Stimulated activated CD4-positive, alpha-beta T cell treated with anti-CD3 and anti-CD28 coated beads, Interleukin-1b, Interleukin-23, amount 100 ng/mL, for 4 hours (primary cell): ENCODE measurements around the gene AGBL2.
"Not testable (repeated sequence)": the region's sequence is repeated elsewhere in the genome, so short reads cannot be mapped to it uniquely, and the experiment has no call there.

Source experiments
- DNase-seq, 2 donors: peaks; one replicate each; pipeline ENCODE4 v3.0.0-alpha.2; 2020; ENCODE audit warnings: low read depth in 2 of 2

Gene AGBL2

DNA sequence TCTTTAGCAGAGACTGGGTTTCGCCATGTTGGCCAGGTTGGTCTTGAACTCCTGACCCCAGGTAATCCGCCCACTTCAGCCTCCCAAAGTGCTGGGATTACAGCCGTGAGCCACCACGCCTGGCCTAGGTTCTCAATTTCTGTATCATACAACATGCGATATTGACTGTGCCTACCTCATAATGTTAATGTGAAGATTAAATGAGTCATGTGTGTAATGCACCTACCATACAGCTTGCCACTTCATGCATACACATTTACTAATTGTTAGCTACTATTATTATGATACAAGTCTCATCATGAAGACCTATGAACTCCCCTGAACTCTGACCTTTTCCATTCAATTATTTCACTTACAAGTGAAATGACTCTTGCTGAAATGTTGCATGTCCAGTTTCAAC is 25.7 kb downstream of the AGBL2 start:
- no peak for DNase-seq

DNA sequence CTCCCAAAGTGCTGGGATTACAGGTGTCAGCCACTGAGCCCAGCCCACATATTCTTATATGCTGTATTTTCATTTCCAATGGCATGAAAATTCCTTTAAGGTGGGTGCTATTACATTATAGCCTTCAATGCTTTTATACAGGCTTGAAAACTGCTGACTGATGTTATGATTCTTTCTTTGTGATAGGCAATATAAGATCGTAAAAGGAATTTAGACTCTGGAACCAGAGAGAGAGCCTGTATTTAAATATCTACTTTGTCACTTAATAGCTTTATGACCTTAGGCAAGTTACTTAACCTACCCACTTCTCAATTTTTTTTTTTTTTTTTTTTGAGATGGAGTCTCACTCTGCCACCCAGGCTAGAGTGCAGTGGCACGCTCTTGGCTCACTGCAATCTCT is 26.2 kb downstream of the AGBL2 start:
- no peak for DNase-seq

DNA sequence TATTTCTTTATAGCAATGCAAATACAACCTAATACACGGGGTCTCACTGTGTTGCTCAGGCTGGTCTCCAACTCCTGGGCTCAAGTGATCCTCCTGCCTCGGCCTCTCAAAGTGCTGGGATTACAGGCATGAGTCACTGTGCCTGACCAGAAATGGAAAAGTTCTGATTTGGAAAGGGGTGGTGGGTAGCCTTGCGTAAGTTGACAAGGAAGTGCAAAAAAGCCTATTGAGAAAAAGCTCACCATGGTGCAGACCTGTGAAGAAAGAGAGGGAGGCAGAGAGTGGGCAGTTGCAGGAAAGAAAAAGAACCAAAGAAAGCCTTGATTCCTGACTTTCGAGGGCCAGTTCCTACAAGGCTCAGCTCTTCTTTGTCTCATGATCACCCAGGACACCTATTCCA is 27.1 kb downstream of the AGBL2 start:
- DNase-seq: no peak

DNA sequence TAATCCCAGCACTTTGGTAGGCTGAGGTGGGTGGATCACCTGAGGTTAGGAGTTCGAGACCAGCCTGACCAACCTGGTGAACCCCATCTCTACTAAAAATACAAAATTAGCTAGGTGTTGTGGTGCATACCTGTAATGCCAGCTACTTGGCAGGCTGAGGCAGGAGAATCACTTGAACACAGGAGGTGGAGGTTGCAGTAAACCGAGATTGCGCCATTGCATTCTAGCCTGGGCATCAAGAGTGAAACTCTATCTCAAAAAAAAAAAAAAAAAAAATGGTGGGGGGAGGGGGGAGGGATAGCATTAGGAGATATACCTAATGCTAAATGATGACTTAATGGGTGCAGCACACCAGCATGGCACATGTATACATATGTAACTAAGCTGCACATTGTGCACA is 28.5 kb downstream of the AGBL2 start:
- DNase-seq: not testable (repeated sequence)

DNA sequence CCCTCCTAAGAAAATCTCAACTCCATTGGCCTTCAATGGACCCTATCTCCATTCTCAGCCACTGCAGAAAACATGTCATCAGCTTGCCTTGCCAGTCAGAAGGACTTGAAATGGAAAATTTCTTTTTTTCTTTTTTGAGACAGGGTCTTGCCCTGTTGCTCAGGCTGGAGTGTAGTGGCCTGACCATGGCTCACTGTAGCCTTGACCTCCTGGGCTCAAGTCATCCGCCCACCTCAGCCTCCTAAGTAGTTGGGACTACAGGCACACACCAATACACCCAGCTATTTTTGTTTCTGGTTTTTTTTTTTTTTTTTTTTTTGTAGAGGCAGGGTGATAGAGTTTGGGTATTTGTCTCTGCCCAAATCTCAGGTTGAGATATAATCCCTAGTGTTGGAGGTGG is 29.0 kb downstream of the AGBL2 start:
- no peak for DNase-seq

DNA sequence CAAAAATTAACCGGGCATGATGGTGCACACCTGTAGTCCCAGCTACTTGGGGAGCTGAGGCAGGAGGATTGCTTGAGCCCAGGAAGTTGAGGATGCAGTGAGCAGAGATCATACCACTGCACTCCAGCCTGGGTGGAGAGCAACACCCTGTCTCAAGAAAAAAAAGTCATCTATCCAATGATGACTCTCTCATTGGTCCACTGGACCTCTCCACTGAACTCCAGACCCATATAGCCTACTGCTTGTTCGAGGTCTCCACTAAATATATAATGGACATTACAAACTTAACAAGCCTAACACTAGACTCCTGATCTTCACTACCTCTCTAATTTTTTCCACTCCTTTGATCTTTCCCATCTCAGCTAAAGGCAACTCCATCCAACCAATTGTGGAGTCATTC is 39.3 kb downstream of the AGBL2 start:
- no peak for DNase-seq

DNA sequence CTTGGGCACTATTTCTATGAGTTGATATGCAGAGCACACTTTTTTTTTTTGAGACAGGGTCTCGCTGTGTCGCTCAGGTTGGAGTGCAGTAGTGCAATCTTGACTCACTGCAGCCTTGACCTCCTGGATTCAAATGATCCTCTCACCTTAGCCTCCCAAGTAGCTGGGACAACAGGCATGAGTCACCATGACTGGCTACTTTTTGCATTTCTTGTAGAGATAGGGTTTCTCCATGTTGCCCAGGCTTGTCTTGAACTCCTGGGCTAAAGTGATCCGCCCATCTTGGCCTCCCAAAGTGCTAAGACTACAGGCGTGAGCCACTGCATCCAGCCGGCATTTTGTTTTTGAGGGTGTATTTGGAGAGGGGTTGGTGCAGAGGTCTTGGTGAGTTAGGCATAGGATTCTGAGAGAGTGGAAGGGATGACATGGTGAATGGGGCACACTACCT is 42.9 kb downstream of the AGBL2 start:
- no peak for DNase-seq

DNA sequence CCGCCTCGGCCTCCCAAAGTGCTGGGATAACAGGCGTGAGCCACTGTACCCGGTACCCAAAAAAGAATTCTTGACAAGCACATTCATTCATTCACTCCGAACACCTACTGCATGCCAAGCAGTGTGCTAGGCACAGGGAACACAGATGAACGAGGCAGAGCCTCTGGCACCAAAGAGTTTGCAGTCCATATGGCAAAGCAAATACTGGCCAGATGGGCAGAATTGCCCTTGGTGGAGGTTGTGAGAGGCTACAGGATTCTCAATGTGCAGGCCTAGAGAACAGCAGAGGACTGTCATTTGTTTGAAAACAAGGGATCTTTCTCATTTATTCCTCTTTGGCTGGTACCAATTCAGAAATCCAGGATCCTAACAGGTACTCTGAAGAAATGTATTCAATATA is 45.3 kb downstream of the AGBL2 start:
- DNase-seq: no peak

DNA sequence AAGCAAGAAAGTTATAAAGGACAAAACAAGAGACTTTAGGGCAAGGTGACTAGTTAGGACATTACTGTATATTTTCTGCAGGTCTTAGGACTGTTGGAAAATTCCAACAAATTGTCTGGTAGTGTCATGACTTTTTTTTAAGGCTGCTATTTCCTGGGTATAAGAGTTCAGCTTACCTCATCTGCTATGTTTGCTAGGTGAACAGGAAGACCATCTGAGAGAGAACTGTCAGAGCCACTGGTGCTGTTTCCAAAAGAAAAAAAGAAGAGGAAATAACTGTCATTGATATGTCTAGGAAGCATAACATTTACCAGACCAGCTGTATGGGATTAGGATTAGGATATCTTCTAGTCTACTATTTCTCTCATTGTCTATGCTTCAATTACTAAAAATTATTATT is 46.5 kb downstream of the AGBL2 start:
- no peak for DNase-seq

DNA sequence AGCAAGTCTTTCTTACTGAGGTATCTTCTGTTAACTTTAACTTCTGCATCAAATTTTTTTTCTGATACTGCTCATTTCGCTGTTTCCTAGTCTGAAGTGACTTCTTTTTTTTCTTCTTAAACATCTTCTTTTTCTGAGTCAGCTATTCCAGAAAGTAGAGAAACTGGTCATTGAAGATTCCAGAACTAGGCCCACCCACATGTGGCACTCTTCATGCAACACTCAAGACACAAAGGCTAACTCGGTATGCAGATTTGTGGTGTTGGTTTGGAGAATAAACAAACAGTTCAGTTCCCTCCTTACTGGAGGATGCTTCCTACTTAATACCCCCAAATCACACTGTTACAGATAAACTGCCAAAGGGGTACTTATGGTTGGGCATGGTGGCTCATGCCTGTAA is 47.6 kb downstream of the AGBL2 start:
- no peak for DNase-seq

DNA sequence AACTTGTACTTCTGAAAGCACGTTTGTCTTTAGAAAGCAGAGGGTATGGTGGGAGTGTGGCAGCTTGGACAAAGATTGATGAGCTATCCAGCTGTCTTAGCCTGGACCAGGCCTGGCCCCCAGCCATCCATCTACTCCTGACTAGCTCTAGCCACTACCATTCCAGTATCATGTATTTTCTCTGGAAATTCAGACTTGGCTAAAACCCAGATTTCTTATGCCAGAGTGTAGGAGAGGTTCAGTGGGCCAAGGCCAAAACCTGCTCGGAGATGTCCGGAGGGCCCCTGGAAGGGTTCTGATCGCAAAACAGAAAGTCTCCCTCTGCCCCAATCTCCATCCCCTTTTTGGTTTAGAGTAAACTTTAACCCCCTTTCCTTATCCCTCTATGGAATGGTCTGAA is 48.0 kb downstream of the AGBL2 start:
- no peak for DNase-seq

DNA sequence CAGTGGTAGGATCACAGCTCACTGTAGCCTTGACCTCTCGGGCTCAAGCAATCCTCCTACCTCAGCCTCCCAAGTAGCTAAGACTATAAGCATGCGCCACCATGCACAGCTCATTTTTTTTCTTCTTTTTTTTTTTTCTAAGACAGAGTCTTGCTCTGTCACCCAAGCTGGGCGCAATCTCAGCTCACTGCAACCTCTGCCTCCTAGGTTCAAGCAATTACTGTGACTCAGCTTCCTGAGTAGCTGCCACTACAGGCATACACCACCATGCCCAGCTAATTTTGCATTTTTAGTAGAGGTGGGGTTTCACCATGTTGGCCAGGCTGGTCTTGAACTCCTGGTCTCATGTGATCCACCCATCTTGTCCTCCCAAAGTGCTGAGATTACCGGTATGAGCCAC is 50.2 kb downstream of the AGBL2 start:
- DNase-seq: not testable (repeated sequence)

DNA sequence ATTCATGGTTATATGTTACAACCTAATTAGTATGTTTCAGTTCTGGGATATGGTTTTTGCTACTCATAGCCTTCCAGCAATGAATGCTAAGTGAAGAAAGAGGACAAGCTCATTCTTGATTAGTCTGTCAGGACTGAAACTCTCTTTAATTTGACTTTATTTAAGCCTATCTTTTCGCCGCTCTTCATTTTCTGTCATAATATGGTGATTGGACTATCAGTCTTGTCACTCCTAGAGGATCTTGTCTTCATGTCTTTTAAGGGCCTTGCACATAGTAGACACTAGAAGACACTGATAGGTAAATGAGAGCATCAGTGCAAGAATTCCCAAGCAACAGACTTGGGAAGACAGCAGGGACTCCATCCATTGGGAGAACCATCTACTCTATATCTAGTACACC is 53.9 kb downstream of the AGBL2 start:
- no peak for DNase-seq

DNA sequence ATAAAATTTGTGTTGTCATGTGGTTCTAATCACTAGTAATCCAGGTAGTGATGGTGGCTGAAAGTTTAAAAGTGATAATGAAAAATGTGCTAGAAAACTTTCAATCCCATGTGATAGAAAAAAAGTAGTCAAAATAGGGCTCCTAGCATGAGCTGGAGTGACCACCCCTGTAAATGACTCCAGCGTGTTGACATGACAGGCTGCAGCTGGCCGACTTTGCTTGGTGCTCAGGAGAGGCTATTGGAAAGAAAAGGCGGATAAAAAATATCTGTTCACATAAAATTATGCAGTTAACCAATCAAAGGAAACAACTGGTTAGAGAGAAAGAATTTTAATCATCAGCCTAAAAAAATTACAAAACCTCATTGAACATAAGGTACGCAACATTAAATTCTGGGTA is 55.9 kb downstream of the AGBL2 start:
- DNase-seq: no peak

DNA sequence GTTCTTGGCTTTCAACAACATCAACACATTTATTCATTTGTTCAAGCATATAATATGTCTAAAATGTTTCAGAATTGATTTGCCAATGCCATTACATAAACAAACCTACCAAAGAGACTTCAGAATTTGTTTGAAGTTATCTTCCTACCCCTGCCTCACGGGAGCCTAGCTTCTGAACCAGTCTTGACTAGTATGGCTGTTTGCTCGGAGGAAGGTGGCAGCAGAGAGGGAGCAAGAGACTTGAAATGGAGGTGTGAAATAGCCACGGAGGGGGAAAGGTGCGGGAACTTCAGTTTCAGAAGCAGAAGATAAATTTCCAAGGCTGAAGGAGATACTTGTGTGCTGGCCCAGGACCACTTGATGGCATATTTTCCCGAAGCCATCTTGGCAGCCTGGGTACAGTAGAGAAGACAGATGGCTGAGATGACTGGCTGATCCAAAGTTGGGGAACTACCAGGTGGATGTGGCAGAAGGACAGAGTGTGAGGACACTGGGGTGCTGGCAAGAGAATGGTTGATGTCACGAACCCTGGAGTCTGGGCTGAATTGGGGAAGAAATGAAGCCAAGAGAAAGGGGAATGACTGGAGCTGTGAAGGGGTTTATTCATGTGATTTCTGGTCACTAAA is 58.8 kb downstream of the AGBL2 start:
- DNase-seq: no peak

DNA sequence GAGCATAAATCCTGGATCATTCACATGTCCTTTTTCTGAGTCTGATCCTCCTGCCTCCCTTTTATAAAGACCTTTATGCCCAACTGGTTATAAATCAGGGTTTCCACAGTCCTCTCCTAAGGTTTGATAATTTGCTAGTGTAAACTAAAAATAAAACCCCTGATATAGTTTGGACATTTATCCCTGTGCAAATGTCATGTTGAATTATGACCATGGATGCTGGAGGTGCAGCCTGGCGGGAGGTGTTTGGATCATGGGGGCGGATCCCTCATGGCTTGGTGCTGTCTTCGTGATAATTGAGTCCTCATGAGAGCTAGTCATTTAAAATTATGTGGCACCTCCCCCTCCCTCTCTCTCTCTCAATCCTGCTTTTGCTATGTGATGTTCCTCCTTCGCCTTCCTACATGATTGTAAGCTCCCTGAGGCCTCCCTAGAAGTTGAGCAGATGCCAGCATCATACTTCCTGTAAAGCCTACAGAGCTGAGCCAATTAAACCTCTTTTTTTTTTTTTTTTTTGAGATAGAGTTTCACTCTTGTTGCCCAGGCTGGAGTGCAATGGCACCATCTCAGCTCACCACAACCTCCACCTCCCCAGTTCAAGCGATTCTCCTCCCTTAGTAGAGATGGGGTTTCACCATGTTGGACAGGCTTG is 63.2 kb downstream of the AGBL2 start:
- DNase-seq: no peak

DNA sequence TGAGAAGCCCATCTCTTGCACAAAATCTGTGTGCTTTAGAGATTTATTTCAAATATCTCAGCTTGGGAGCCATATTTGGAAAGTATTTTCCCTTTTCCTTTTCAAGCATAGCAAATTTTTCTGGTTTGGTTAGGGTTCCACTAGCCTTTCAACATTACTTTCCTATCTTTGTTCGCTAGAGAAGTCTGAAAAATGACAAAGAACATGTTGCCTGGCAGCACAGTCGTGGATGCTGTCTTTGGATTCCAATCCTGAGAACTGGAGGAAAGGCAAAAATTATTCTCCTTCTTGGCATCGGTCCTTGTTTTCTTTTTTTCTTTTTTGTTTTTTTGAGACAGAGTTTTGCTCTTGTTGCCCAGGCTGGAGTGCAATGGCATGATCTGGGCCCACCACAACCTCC is 65.9 kb downstream of the AGBL2 start:
- no peak for DNase-seq

DNA sequence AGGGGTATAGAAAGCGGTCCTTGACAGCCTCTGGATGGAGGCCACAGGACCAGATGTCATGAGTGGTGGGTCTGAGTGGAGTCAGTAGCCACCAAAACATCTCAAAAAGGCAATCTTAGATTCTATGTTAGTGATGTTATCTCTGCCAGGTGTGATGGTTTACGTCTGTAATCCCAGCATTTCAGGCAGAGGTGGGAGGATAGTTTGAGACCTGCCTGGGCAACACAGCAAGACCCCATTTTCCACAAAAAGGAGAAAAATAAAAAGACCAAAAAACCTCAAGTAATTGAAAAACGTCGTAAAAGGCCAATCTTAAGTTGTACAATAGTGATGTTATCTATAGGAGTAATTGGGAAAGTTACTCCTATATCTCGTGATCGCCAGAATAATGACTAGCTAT is 69.2 kb downstream of the AGBL2 start:
- DNase-seq: no peak

DNA sequence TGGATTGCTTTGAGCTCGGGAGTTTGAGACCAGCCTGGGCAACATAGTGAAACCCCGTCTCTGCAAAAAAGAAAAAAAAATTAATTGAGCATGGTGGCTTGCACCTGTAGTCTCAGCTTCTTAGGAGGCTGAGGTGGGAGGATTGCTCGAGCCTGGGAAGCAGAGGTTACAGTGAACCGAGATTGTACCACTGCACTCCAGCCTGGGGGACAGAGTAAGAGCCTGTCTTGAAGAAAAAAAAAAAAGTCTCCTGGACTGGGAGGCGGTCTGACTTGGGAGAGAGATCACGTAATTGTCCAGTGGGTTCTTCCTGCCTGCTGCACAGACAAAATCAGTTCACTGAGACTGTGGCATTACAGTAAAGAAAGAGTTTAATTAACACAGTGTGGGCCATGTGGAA is 69.7 kb downstream of the AGBL2 start:
- DNase-seq: no peak

DNA sequence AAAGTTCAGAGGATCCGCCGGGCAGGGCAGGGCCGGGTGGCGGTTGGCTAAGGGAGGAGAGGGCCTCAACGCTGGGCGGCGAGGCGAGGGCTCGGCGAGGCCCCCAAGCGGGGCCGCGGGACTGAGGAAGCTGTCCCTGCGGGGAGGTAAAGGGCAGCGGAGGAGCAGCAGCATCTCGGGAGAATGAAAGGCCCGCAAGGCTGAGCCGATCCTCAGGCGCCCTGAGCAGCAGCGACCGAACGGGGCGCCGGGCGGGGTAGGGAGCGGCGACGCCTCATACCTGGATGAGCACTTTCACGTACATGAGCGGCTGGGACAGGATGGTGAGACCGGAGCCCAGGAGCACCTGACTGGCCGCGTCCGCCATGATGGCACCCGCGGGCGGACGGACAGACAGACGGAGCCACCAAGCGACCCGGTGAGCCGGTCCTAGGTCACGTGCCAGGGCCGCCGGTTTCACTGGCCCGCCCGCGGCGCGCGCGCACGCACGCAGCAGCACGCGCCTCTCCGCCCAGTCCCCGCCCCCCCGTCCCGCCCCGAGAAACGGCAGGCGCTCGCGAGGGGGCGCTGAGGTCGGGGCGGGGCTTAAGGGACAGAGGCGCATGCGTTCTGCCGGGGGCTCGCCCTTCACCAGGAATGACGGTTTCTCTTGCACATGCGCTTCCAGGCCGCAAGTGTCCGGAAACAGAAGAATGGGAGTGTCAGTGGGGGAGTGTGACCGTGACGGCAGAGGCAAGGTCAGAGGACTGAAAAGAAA is 72.9 kb downstream of the AGBL2 start, which contains the start of gene MTCH2:
MTCH2 (minus strand) TSS at position 461 of the 757 bp plus-strand sequence; CDS start at position 367, 94 bp downstream.
- DNase-seq: peak; percentile 93 to 95

DNA sequence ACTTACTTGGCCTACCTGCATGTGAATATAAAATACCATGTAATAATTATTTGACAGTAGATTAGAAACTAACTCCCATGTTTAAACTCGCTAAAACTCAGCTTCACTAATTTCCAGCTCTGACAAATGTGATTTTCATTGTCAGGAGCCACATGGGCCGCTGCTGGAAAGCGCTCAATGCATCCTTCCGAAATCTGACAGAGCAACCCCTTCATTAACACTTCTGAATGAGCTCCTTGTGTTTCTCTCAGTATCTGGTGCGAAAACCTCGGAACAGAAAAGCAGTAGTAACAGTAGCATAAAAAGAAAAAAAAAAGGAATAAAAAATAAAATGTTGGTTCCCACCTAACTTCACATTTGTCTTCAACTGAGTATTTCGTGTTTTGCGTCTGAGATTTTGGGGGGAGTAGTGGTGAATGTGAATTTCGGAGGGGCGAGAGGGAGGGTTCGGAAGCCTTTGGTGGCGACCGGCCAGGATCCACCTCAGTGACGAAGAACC is 73.5 kb downstream of the AGBL2 start:
- no peak for DNase-seq

DNA sequence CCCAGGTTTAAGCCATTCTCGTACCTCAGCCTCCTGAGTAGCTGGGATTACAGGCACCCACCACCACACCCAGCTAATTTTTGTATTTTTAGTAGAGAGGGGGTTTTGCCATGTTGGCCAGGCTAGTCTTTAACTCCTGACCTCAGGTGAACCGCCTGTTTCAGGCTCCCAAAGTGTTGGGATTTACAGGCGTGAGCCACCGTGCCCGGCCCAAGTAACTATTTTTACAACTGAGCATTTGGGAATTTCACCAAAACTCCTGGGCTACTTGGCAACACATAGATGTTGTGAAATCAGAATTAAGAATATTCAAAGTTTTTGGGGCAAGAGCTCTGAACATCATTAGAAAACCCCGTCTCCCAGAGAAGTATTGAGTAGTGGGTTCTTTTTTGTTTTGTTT is 74.7 kb downstream of the AGBL2 start:
- DNase-seq: not testable (repeated sequence)

DNA sequence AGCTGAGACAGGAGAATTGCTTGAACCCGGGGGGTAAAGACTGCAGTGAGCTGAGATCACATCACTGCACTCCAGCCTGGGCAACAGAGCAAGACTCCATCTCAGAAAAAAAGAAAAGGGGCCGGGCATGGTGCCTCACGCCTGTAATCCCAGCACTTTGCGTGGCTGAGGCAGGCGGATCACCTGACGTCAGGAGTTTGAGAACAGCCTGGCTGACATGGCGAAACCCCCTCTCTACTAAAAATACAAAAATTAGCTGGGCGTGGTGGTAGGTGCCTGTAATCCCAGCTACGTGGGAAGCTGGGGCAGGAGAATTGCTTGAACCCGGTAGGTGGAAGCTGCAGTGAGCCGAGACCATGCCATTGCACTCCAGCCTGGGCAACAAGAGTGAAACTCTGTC is 78.8 kb downstream of the AGBL2 start:
- not testable (repeated sequence) for DNase-seq
